Urinary bladder (tissue), 2 donors: ENCODE data around the gene ETF1. TPM values are rescaled to one million over a fixed set of nuclear protein-coding genes. Genes with fewer than 3 reads are reported as not detected.

Experiments used
- polyA plus RNA-seq: library from polyadenylated mRNA; stranded (reverse); fragments of 200-250 nt; gene quantifications from one replicate; pipeline ENCODE4 v1.2.3, GENCODE V29; 2013
- small RNA-seq: library from RNA; depleted of rRNA; stranded (forward); fragments of <200 nt; gene quantifications from one replicate; pipeline ENCODE3, GENCODE V24; 2014
- total RNA-seq: library from RNA; depleted of rRNA; stranded (reverse); fragments of >200 nt; gene quantifications from one replicate; pipeline ENCODE4 v1.2.3, GENCODE V29; 2014
- donor health status: healthy.

Gene ETF1
- total and polyA plus RNA-seq, 2 donors: 62.0 to 66.3 TPM

Small RNA genes lying within 50 kb of the gene (small RNA-seq; reads per million reads assigned to genes)
- gene RF00154 (25.6 reads per million, percentile 96 among the genes with 10 or more reads in this experiment), gene SNORD63 (137 reads per million, percentile 97 among the genes with 10 or more reads in this experiment)

Other genes starting within 250 kb of the ETF1 start
- gene CDC25C, start 211.4 kb downstream of the ETF1 start, total RNA-seq: 6.1 TPM
- gene CDC25C, start 211.4 kb downstream of the ETF1 start, polyA plus RNA-seq: 0.13 TPM
- 20.3 TPM for gene FAM53C, start 205.0 kb downstream of the ETF1 start, total RNA-seq
- gene FAM53C, start 205.0 kb downstream of the ETF1 start, polyA plus RNA-seq: 22.9 TPM
- 68.7 TPM for gene KDM3B, start 190.6 kb downstream of the ETF1 start, total RNA-seq
- gene KDM3B, start 190.6 kb downstream of the ETF1 start, polyA plus RNA-seq: 36.2 TPM
- 5.3 TPM for gene REEP2, start 104.2 kb downstream of the ETF1 start, total RNA-seq
- gene REEP2, start 104.2 kb downstream of the ETF1 start, polyA plus RNA-seq: 17.6 TPM
- 12.8 TPM for gene EGR1, start 77.8 kb downstream of the ETF1 start, total RNA-seq
- 438 TPM for gene EGR1, start 77.8 kb downstream of the ETF1 start, polyA plus RNA-seq
- 159 TPM for gene HSPA9, start 32.2 kb upstream of the ETF1 start, total RNA-seq
- 126 TPM for gene HSPA9, start 32.2 kb upstream of the ETF1 start, polyA plus RNA-seq
- 331 TPM for gene CTNNA1, start 210.2 kb upstream of the ETF1 start, total RNA-seq
- 170 TPM for gene CTNNA1, start 210.2 kb upstream of the ETF1 start, polyA plus RNA-seq